Measurements from ENCODE around the gene WDR19. TPM values are rescaled to one million over a fixed set of nuclear protein-coding genes. Genes with fewer than 3 reads are reported as not detected.

The WDR19 gene
- total RNA-seq, 1 experiment from 2014 or later, result 23.3 TPM

- Histone ChIP-seq H3K9me3 (ENCODE audit: control insufficient read depth, low read depth, low read length) (no peaks in the 10 kb centered on the region), H3K23ac (ENCODE audit: insufficient read length, low read depth, low read length) (no peak overlapping the region), H2BK15ac (ENCODE audit: low read depth, low read length) (no peak overlapping the region), H2BK20ac (ENCODE audit: low read depth, low read length, poor library complexity, severe bottlenecking) (no peak overlapping the region), H3K4me2 (ENCODE audit: insufficient read depth, insufficient read length, low read length) (no peak overlapping the region), H3K79me2 (ENCODE audit: insufficient read depth, low read length) (no peaks in the 10 kb centered on the region), H4K91ac (ENCODE audit: insufficient read length, low read depth, low read length) (no peak overlapping the region), H3K27ac (ENCODE audit: insufficient read length, low read depth, low read length) (no peak overlapping the region), H3K9ac (ENCODE audit: extremely low read depth, insufficient read length, low read length) (no peak overlapping the region), H3T11ph (ENCODE audit: low read length) (no peak overlapping the region), H4K5ac (ENCODE audit: insufficient read length, low read depth, low read length) (no peak overlapping the region), H3K56ac (ENCODE audit: insufficient read length, low read depth, low read length) (no peak overlapping the region), H3K79me1 (ENCODE audit: insufficient read depth, low read depth, low read length, poor library complexity, severe bottlenecking) (no peaks in the 10 kb centered on the region), H2AFZ (ENCODE audit: low read length) (no peak overlapping the region), H2BK120ac (ENCODE audit: low read depth, low read length, poor library complexity, severe bottlenecking) (no peak overlapping the region), H3K27me3 (ENCODE audit: insufficient read depth, low read length) (no peaks in the 10 kb centered on the region), H2BK5ac (ENCODE audit: insufficient read length, low read length) (no peak overlapping the region), H2AK5ac (ENCODE audit: insufficient read length, low read length) (no peak overlapping the region), H3K4me1 (ENCODE audit: insufficient read depth, low read length) (no peaks in the 10 kb centered on the region), H3K23me2 (ENCODE audit: insufficient read length, low read depth, low read length, poor library complexity, severe bottlenecking) (no peaks in the 10 kb centered on the region), H4K8ac (replicated peaks; ENCODE audit: insufficient read length, low read depth, low read length) (no peak overlapping the region), H3K14ac (ENCODE audit: insufficient read depth, low read length) (no peak overlapping the region), H3K4ac (ENCODE audit: low read depth, low read length) (no peak overlapping the region), H2BK12ac (ENCODE audit: insufficient read length, low read depth, low read length) (no peak overlapping the region), H3K18ac (ENCODE audit: insufficient read length, low read depth, low read length) (no peak overlapping the region), H4K20me1 (ENCODE audit: control insufficient read depth, insufficient read depth, insufficient read length) (no peaks in the 10 kb centered on the region)
- Mint-ChIP-seq H3K36me3 (ENCODE audit: insufficient read depth in 1 of 3, low read depth in 3 of 3) (peaks cover 7 to 16% (median 8%) of the 10 kb centered on the region in 3 experiments), H3K27me3 (ENCODE audit: low read depth) (no peaks in the 10 kb centered on the region), H3K4me3 (no peak overlapping the region), H3K9me3 (no peaks in the 10 kb centered on the region), H3K27ac (peak overlapping the region in 2 of 3 experiments; percentile 0 to 68; a peak in 2 of 7 replicates), H3K4me1 (peaks cover 5 to 6% of the 10 kb centered on the region in 2 experiments; a peak in 3 of 4 replicates)
- TF ChIP-seq, protein P1, sequence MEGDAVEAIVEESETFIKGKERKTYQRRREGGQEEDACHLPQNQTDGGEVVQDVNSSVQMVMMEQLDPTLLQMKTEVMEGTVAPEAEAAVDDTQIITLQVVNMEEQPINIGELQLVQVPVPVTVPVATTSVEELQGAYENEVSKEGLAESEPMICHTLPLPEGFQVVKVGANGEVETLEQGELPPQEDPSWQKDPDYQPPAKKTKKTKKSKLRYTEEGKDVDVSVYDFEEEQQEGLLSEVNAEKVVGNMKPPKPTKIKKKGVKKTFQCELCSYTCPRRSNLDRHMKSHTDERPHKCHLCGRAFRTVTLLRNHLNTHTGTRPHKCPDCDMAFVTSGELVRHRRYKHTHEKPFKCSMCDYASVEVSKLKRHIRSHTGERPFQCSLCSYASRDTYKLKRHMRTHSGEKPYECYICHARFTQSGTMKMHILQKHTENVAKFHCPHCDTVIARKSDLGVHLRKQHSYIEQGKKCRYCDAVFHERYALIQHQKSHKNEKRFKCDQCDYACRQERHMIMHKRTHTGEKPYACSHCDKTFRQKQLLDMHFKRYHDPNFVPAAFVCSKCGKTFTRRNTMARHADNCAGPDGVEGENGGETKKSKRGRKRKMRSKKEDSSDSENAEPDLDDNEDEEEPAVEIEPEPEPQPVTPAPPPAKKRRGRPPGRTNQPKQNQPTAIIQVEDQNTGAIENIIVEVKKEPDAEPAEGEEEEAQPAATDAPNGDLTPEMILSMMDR (conservative IDR thresholded peaks at IDR 0.05), result no peak
- WGBS (ENCODE audit: extremely low coverage, insufficient read length, low lambda C conversion rate), result 100% methylated on average over 1 of the region's 5 CpGs
- DNase-seq, result no peak
These were observed 73.5 kb downstream of the WDR19 start for GRCh38 chr4:39255871-39256270.
